Inferior parietal cortex (tissue), 1 donor: ENCODE data around the gene SHKBP1.
"Not testable (repeated sequence)": the region's sequence is repeated elsewhere in the genome, so short reads cannot be mapped to it uniquely, and the experiment has no call there.

Source experiments
- DNase-seq: peaks from one replicate; pipeline ENCODE4 v3.0.0-alpha.2; 2016; ENCODE audit errors: extremely low spot score

SHKBP1 gene

DNA sequence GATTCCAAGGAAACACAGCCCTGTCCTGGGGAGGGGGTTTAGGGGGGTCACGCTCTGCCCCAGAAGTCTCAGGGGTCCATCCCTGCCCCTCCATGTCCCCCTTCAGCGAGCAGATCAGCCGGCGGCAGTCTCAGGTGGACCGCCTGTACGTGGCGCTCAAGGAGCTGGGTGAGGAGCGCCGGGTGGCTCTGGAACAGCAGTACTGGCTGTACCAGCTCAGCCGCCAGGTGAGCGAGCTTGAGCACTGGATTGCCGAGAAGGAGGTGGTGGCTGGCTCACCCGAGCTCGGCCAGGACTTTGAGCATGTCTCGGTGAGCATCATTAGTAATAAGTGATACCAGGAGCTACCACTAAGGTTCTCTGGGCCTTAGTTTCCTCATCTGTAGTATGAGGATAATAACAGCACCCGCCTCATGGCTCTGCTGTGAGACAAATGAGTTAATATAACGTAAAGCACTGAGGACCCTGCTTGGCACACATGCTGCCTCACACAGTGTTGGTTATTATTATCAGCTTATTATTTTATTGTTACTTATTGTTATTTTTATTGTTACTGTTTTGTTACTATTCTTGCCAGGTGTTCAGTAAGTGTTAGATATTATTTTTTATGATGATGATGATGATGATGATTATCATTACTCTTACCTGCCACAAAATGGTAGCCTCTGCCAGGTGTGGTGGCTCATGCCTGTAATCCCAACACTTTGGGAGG lies 20.5 kb upstream of the SHKBP1 start:
- no peak for DNase-seq

DNA sequence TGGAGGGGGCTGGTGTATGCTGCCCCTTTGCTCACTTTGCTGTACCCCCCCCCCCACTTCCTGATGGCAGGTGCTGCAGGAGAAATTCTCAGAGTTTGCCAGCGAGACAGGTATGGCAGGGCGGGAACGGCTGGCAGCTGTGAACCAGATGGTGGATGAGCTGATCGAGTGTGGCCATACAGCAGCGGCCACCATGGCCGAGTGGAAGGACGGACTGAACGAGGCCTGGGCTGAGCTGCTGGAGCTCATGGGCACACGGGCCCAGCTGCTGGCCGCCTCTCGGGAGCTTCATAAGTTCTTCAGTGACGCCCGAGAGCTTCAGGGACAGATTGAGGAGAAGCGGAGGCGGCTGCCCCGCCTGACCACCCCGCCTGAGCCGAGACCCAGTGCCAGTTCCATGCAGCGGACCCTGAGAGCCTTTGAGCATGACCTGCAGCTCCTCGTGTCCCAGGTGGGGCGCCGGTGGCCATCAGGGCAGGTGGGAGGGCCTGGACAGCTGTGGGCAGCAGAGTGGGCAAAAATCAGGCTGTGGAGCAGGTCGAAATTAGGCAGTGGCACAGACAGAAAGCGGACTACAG lies 19.6 kb upstream of the SHKBP1 start:
- no peak for DNase-seq

DNA sequence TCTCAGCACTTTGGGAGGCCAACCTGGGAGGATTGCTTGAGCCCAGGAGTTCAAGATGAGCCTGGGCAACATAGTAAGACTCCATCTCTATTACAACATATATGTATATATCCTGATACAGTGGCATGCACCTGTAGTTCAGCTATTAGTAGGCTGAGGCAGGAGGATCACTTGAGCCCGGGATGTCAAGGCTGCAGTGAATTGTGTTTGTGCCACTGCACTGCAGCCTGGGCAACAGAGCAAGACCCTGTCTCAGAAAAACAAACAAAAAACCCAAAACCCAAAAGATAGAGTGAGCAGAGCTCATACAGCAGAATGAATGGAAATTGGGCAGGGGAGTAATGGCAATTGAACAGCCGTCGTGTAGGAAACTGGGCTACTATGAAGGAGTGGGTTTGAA lies 17.3 kb upstream of the SHKBP1 start:
- DNase-seq, result no peak

DNA sequence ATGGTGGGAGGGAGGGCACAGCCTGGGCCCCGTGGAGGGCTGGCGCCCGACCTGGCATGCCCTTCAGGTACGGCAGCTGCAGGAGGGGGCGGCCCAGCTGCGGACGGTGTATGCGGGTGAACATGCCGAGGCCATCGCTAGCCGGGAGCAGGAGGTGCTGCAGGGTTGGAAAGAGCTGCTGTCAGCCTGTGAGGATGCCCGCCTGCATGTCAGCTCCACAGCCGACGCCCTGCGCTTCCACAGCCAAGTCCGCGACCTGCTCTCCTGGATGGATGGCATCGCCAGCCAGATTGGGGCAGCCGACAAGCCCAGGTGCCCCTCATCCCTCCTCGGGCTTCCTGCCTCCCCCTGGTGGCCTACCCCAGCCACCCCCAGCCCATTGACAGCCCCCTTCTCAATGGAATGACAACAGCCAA lies 16.6 kb upstream of the SHKBP1 start:
- no peak for DNase-seq

DNA sequence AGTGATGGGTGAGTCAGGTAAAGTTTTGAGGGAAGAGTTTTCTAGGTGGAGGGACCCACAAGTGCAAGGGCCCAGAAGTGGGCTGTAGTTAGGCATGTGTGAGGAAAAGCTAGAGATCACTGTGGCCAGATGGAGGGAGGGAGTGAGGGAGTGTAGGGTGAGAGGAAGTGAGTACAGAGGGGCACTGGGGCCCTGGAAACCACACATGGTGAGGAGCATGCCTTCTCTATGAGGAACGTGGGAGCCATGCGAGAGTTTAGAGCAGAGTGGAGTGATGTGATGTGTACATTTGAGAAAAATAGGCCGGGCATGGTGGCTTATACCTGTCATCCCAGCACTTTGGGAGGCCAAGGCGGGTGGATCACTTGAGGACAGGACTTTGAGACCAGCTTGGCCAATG lies 14.7 kb upstream of the SHKBP1 start:
- DNase-seq, result no peak

DNA sequence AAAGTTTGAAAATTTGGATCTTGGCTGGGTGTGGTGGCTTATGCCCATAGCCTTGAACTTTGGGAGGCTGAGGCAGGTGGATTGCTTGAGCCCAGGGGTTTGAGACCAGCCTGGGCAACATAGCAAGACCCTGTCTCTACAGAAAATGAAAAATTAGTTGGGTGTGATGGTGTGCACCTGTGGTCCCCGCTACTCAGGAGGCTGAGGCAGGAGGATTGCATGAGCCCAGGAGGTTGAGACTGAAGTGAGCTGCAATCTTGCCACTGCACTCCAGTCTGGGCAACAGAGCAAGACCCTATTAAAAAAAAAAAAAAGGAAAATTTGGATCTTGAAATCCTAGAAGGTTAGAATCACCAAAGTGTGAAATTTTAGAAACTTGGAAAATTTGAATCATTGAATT lies 12.1 kb upstream of the SHKBP1 start:
- DNase-seq, result not testable (repeated sequence)

DNA sequence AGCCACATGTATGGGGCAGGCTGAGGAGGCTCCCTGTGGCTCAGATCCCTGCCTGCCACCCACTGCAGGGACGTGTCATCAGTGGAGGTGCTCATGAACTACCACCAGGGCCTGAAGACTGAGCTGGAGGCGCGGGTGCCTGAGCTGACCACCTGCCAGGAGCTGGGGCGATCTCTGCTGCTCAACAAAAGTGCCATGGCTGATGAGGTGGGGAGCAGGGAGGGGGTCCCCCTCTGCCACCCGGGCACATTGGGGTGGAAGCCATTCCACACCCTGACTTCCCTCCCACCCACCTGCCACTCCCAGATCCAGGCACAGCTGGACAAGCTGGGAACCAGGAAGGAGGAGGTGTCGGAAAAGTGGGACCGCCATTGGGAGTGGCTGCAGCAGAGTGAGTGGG lies 11.3 kb upstream of the SHKBP1 start:
- no peak for DNase-seq

DNA sequence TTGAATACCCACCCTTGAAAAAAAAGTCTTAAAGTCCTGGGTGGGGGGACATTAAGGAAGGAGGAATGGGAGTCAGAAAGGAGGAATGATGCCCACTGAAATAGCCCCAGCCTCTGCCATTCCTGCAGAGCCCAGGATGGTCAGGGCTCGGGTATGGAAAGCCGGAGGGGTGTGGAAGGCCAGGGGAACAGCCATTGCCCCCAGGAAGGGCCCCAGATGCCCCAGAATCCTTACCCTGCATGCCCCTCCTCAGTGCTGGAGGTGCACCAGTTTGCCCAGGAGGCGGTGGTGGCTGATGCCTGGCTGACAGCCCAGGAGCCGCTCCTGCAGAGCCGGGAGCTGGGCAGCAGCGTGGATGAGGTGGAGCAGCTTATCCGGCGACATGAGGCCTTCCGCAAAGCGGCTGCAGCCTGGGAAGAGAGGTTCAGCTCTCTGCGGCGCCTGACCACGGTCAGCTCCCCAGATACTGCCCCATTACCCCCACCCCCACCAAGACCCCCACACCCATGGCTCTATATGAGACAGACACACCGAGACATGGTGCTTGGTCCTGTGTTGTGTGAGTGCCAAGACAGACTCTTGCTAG lies 10.7 kb upstream of the SHKBP1 start:
- no peak for DNase-seq

DNA sequence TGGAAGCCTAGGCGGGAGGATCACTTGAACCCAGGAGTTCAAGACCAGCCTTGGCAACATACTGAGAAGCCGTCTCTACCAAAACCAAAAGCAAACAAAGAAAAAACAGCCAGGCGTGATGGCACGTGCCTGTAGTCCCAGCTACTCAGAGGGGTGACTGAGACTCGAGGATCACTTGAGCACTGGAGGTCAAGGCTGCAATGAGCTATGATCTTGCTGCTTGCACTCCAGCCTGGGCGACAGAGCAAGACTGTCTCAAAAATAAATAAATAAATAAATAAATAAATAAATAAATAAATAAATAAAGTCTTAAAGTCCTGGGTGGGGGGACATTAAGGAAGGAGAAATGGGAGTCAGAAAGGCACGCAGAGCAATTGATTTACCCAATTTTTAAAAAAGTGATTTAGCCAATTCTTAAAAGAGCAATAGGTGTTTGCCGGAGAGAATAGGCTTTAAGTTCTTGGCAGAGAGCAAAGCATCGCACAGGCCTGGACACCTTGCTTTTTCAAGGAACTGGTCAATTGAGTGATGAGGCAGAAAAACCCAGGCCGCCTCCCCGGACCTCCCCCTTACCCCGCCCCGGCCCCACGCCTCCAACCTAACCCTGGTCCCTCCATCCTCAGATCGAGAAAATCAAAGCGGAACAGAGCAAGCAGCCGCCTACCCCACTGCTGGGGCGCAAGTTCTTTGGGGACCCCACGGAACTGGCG lies 9.5 kb upstream of the SHKBP1 start:
- no peak for DNase-seq

DNA sequence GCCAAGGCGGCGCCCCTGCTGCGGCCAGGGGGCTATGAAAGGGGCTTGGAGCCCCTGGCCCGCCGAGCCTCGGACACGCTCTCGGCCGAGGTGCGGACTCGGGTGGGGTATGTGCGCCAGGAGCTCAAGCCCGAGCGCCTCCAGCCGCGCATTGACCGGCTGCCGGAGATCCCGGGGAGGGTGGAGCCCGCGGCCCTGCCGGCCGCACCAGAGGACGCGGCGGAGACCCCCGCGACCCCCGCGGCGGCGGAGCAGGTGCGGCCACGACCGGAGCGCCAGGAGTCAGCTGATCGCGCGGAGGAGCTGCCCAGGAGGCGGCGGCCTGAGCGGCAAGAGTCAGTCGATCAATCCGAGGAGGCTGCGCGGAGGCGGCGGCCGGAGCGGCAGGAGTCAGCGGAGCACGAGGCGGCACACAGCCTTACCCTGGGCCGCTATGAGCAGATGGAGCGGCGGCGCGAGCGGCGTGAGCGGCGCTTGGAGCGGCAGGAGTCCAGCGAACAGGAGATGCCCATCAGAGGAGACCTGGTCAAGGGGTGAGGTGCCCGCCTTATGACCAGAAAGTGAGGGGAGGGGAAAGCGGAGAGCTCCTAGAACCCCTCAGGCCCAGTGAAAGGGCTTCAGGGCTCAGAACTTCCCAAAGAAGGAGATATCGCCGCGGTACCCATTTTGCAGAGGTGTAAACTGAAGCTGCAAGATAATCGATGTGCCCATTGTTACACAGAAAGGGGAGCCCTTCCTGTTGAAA lies 8.8 kb upstream of the SHKBP1 start:
- no peak for DNase-seq

DNA sequence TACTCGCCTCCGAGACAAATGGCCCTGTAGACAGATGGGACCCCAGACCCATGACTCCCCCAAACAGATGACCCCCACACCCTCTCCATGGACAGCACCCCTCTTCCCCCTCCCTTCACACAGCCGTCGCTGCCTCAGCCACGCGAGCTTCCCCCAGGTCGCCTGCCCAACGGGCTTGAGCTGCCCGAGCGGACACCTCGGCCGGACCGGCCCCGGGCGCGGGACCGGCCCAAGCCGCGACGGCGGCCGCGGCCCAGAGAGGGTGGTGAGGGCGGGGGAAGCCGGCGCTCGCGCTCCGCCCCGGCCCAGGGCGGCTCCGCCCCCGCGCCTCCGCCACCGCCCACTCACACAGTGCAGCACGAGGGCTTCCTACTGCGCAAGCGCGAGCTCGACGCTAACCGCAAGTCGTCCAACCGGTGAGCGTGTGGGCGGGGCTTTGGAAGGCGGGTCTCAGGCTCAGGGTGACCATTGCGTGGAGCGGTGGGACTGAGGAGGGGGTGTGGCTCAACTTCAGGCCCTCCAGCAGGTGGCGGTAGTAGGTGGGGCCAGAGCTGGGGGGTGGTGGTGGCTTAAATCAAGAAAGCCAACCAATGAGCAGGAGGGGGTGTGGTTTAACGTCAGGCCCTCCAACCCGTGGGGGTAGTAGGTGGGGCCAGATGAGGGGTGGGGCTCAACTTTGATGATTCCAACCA lies 6.2 kb upstream of the SHKBP1 start:
- DNase-seq, result peak; percentile 97

DNA sequence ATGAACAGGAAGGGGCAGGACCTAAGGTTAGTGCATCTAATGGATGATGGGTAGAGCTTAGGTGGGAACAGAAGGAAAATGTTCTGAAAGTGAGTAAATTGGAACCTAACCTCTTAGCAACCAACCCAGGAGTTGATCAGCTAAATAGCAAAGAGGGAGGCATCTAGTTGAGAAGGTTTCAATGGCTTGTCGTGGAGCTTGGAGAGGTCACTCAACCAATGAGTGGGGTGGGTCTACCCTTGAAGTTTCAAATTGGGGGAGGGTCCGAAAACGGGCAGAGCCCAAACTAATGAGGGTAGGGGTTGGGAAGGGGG lies 5.7 kb upstream of the SHKBP1 start:
- DNase-seq, result no peak

DNA sequence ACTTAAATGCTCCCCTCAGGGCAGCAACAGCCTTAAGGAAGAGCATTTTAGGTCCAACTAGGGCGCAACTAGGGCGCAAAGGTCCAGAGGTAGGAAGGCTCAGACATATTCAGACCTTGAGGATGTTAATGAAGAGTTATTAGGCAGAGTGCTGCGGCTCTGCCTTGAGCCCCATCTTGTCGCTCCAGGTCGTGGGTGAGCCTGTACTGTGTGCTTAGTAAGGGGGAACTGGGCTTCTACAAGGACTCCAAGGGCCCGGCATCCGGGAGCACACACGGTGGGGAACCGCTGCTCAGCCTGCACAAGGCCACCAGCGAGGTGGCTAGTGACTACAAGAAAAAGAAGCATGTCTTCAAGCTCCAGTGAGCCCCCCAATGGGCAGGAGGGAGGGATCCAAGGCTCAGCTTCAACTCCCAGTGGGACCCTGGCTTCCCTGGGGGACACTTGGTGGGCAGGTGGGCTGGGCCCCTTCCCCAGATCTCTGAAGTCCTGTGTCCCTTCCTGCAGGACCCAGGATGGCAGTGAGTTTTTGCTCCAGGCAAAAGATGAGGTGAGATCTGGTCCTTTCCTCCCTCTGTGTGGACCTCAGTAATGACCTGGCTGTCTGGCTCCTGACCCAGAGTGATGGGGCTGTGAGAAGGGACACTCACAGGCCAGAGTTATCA lies 4.7 kb upstream of the SHKBP1 start:
- no peak for DNase-seq

DNA sequence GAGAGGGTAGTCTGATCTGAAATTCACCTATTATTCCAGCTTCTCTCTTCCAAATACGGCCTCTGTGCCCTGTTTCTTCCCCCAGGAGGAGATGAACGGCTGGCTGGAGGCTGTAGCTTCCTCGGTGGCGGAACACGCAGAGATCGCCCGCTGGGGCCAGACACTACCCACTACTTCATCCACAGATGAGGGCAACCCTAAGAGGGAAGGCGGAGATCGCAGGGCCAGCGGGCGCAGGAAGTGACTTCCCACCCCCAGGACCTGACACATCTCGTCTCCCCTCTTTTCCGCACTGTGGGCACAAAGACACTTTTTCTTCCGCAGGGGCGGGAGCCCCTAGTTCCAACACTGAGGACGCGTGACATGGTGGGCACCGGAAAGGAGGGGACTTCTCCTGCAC lies 1.3 kb upstream of the SHKBP1 start:
- no peak for DNase-seq

DNA sequence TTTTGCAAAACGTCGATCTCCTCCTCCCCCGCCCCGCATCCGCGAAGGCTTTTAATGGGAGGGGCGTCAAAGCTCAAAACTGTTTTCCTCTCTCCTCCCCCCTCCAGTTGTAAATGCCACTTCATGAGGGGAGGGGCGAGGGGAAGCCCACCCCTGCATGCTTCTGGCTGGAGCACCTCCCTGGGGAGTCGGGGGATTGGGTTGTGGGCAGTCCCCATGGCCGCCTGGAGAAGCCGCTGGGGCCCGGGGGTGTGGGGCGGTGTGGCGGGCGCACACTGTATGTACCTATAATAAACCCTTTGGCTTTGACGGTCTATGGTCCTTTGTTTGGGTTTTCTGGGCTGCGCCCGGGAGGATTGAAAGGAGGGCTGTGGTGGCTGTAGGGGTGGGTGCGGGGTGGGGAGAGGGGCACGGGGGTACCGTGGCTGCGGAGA lies 505 bp upstream of the SHKBP1 start:
- DNase-seq, result no peak

DNA sequence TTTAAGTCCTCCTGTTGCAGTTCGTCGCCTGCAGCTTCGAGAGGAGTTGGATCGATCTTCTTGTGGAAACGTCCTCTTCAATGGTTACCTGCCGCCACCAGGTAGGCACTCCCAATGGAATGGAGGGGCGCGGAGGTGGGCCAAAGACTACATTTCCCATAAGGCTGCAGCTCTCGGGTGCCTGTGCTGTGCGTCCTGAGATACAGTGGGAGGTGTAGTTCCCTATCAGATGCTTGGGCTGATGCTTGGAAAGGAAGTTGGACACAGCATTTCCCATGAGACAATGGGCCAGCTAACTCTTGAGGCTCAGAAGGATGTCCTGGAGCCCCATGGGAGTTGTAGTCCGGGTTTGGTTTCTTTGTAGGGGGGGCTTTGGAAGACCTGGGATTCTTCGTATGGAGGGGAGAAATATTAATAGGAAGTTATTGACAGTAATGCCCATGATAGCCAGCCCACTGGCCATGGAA lies 1.8 kb downstream of the SHKBP1 start:
- DNase-seq, result peak; percentile 57

DNA sequence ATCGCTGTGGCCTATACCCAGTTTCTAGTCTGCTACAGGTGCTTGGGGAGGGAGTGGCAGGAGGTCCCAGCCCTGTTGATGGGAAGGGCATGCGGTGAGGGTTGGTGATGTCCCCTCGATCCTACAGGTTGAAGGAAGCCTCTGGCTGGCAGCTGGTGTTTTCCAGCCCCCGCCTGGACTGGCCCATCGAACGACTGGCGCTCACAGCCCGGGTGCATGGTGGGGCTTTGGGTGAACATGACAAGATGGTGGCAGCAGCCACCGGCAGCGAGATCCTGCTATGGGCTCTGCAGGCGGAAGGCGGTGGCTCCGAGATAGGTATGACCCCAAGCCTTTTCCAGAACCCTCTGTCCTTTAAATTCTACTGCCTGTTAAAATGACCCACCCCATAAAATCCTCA lies 3.9 kb downstream of the SHKBP1 start:
- DNase-seq, result no peak

DNA sequence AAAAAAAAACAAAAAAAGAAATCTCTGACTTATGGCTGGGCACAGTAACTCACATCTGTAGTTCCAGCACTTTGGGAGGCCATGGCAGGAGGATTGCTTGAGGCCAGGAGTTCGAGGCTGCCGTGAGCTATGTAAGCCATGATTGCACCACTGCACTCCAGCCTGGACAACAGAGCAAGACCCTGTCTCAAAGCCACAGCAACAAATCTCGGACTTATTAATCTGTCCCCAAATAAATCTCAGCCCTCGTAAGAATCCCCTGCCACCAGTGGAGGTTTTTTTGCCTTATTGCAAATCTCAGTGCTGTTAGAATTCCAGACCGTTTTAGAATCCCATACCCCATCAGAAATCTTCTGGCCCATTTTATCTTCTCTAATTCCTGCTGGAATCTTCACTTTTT lies 4.9 kb downstream of the SHKBP1 start:
- DNase-seq, result no peak

DNA sequence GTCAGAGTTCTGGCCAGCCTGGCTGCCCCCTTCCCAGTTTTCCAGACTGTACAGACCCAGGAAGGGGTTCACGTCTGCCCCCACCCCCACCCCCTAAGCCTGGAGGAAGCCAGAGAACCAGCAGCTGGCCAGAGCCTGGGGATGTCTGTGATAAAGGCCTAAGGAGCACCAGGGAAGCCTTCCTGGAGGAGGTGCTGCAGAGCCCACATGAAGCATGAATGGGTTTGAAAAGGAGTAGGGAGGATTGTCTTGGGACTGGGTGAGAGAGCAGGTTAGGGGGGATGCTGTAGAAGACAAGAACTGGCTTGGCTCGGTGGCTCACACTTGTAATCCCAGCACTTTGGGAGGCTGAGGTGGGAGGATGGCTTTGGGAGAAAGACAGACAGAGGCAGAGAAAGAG lies 5.8 kb downstream of the SHKBP1 start:
- DNase-seq, result no peak

DNA sequence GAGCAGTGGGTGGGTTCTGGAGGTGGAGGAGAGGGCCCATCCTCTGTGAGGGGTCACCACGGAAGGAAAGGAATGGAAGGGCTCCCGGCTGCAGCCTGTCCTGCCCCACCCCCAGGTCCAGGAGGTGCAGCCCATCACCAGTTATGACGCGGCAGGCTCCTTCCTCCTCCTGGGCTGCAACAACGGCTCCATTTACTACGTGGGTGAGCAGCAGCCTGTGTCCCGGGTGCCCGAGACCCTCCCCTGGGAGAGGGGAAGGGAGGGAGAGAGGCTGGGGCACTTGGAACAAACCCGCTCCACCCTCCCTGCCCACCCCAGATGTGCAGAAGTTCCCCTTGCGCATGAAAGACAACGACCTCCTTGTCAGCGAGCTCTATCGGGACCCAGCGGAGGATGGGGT lies 6.6 kb downstream of the SHKBP1 start:
- no peak for DNase-seq

DNA sequence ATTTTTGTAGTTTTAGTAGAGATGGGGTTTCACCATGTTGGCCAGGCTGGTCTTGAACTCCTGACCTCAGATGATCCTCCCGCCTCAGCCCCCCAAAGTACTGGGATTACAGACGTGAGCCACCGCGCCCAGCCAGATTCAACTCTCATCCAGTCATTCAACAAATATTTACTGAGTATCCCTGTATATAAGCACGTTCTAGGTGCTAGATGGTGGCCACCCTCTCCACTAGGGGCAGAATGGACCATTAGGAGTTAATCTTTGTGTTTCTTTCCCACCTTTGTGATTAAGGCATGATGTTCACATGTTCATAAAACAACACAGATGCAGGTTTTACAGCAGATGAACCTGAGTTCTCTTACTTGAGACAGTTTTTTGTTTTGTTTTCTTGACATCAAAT lies 7.3 kb downstream of the SHKBP1 start:
- DNase-seq, result no peak
